Activated T-cell treated with anti-CD3 and anti-CD28 coated beads, Interleukin-2, amount 50 U/mL, for 24 hours (primary cell): ENCODE results near the gene ARHGAP25.

Experiments used
- DNase-seq: peaks from one replicate; pipeline ENCODE4 v3.0.0-alpha.2; 2020
- H3K27ac Mint-ChIP-seq: 2 replicates; pipeline ENCODE4 v1.8.0; 2020; ENCODE audit warnings: mild to moderate bottlenecking, mixed read lengths
- H3K27me3 Mint-ChIP-seq: 2 replicates; pipeline ENCODE4 v1.8.0; 2020; ENCODE audit warnings: mixed read lengths
- H3K36me3 Mint-ChIP-seq: 2 replicates; pipeline ENCODE4 v1.8.0; 2020; ENCODE audit warnings: low read depth, mixed read lengths
- H3K4me1 Mint-ChIP-seq: 2 replicates; pipeline ENCODE4 v1.8.0; 2020; ENCODE audit warnings: low read depth, mixed read lengths
- H3K4me3 Mint-ChIP-seq: 2 replicates; pipeline ENCODE4 v1.8.0; 2020; ENCODE audit warnings: mild to moderate bottlenecking, moderate library complexity, mixed read lengths
- H3K9me3 Mint-ChIP-seq: 2 replicates; pipeline ENCODE4 v1.8.0; 2020; ENCODE audit warnings: mixed read lengths

The ARHGAP25 gene

GRCh38 chr2:68774569-68775271 is 40.1 kb downstream of the ARHGAP25 start:
- H3K4me3 Mint-ChIP-seq, result peak overlapping the region; percentile 79
- no peaks in the 10 kb centered on the region for H3K9me3 Mint-ChIP-seq
- H3K4me1 Mint-ChIP-seq, result peaks cover 89% of the 10 kb centered on the region
- H3K27ac Mint-ChIP-seq, result peak overlapping the region; percentile 93
- H3K27me3 Mint-ChIP-seq, result no peaks in the 10 kb centered on the region
- DNase-seq, result peak; percentile 73
- peaks cover 60% of the 10 kb centered on the region for H3K36me3 Mint-ChIP-seq

GRCh38 chr2:68775272-68775842 is 40.7 kb downstream of the ARHGAP25 start:
- Mint-ChIP-seq H3K27ac (peak overlapping the region; percentile 93), H3K4me1 (peaks cover 88% of the 10 kb centered on the region), H3K9me3 (no peaks in the 10 kb centered on the region), H3K27me3 (no peaks in the 10 kb centered on the region), H3K4me3 (peak overlapping the region; percentile 79), H3K36me3 (peaks cover 63% of the 10 kb centered on the region)
- DNase-seq, result no peak

- no peak for DNase-seq
- Mint-ChIP-seq H3K4me3 (peak overlapping the region; percentile 79), H3K9me3 (no peaks in the 10 kb centered on the region), H3K27ac (peak overlapping the region; percentile 93), H3K4me1 (peaks cover 88% of the 10 kb centered on the region), H3K27me3 (no peaks in the 10 kb centered on the region), H3K36me3 (peaks cover 71% of the 10 kb centered on the region)
Measured at GRCh38 chr2:68776124-68776523, 41.5 kb downstream of the ARHGAP25 start.

- Mint-ChIP-seq H3K9me3 (no peaks in the 10 kb centered on the region), H3K4me3 (no peak overlapping the region), H3K36me3 (peaks cover 74% of the 10 kb centered on the region), H3K27me3 (no peaks in the 10 kb centered on the region), H3K4me1 (peaks cover 68% of the 10 kb centered on the region), H3K27ac (peak overlapping the region; percentile 75)
- peak; percentile 25 for DNase-seq
Measured at GRCh38 chr2:68779595-68779994, 45.0 kb downstream of the ARHGAP25 start.

- H3K9me3 Mint-ChIP-seq, result no peaks in the 10 kb centered on the region
- DNase-seq, result no peak
- peak overlapping the region; percentile 65 for H3K27ac Mint-ChIP-seq
- H3K36me3 Mint-ChIP-seq, result peaks cover 36% of the 10 kb centered on the region
- H3K27me3 Mint-ChIP-seq, result no peaks in the 10 kb centered on the region
- no peak overlapping the region for H3K4me3 Mint-ChIP-seq
- H3K4me1 Mint-ChIP-seq, result peaks cover 34% of the 10 kb centered on the region
Measured at GRCh38 chr2:68784188-68784587, 49.6 kb downstream of the ARHGAP25 start.

DNA sequence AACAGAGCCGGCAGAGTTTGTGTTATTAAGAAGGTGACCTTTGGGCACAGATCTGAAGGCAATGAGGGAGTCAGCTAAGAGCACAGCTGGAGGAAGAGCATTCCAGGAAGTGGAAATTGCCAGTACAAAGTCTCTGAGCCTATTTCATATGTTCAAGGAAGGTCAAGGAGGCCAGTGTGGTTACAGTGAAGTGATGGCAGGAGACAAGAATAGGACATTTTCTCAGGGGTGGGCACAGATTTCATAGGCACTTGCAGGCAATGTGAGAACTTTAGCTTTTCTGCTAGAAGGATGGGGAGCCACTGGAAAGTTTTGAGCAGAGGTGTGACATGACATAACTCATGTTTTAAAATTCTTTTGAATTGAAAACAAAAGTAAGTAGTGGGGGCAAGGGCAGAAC is 50.3 kb downstream of the ARHGAP25 start:
- DNase-seq, result no peak
- Mint-ChIP-seq H3K4me1 (peaks cover 35% of the 10 kb centered on the region), H3K36me3 (peaks cover 31% of the 10 kb centered on the region), H3K27ac (no peak overlapping the region), H3K27me3 (no peaks in the 10 kb centered on the region), H3K4me3 (no peak overlapping the region), H3K9me3 (no peaks in the 10 kb centered on the region)

- H3K9me3 Mint-ChIP-seq, result no peaks in the 10 kb centered on the region
- peaks cover 32% of the 10 kb centered on the region for H3K36me3 Mint-ChIP-seq
- no peak for DNase-seq
- no peak overlapping the region for H3K4me3 Mint-ChIP-seq
- H3K27me3 Mint-ChIP-seq, result no peaks in the 10 kb centered on the region
- H3K4me1 Mint-ChIP-seq, result peaks cover 36% of the 10 kb centered on the region
- peak overlapping the region; percentile 62 for H3K27ac Mint-ChIP-seq
Measured at GRCh38 chr2:68787356-68787755, 52.7 kb downstream of the ARHGAP25 start.

DNA sequence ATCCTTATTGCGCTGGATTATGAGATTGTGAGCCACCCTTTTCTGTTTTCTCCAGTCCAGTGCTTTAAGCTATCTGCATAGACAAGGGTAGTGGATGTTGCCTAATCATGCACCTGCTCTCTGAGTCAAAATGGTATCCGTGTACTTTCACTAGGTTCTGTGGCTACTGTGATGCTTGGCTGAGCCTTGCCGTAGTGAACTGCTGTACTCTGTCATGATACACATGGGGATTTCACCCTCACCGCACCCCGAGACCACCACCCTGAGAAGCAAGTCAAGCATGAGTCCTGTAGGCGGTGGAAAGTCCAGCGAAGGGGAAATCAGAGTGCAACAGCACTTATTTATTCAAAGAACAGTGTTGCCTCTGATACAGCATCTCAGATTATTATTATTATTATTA is 55.0 kb downstream of the ARHGAP25 start:
- H3K27ac Mint-ChIP-seq, result peak overlapping the region; percentile 70
- H3K4me3 Mint-ChIP-seq, result no peak overlapping the region
- H3K27me3 Mint-ChIP-seq, result no peaks in the 10 kb centered on the region
- peak; percentile 48 for DNase-seq
- H3K4me1 Mint-ChIP-seq, result peaks cover 53% of the 10 kb centered on the region
- peaks cover 45% of the 10 kb centered on the region for H3K36me3 Mint-ChIP-seq
- no peaks in the 10 kb centered on the region for H3K9me3 Mint-ChIP-seq

GRCh38 chr2:68790600-68790999 is 56.0 kb downstream of the ARHGAP25 start:
- DNase-seq, result no peak
- Mint-ChIP-seq H3K4me3 (no peak overlapping the region), H3K4me1 (peaks cover 63% of the 10 kb centered on the region)

GRCh38 chr2:68791914-68792313 is 57.3 kb downstream of the ARHGAP25 start:
- DNase-seq, result no peak
- H3K27me3 Mint-ChIP-seq, result no peaks in the 10 kb centered on the region
- peaks cover 3% of the 10 kb centered on the region for H3K9me3 Mint-ChIP-seq
- H3K4me3 Mint-ChIP-seq, result no peak overlapping the region
- H3K36me3 Mint-ChIP-seq, result peaks cover 68% of the 10 kb centered on the region
- H3K4me1 Mint-ChIP-seq, result peaks cover 77% of the 10 kb centered on the region
- peak overlapping the region; percentile 23 for H3K27ac Mint-ChIP-seq

More at GRCh38 chr2:68790600-68790999, 56.0 kb downstream of the ARHGAP25 start:
- Mint-ChIP-seq H3K27me3 (no peaks in the 10 kb centered on the region), H3K27ac (peak overlapping the region; percentile 76), H3K9me3 (no peaks in the 10 kb centered on the region), H3K36me3 (peaks cover 55% of the 10 kb centered on the region)

DNA sequence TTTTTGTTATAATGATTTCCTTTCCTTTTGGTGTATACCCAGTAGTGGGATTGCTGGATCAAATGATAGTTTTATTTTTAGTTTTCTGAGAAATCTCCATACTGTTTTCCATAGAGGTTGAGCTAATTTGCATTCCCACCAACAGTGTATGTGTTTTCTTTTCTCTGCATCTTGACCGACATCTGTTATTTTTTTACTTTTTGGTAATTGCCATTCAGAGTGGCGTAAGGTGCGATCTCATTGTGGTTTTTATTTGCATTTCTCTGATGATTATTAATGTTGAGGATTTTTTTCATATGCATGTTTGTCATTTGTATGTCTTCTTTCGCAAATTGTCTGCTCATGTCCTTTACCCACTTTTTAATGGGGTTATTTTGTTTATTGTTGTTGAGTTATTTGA is 58.1 kb downstream of the ARHGAP25 start:
- peaks cover 74% of the 10 kb centered on the region for H3K36me3 Mint-ChIP-seq
- H3K4me3 Mint-ChIP-seq, result no peak overlapping the region

GRCh38 chr2:68796295-68796905 is 61.8 kb downstream of the ARHGAP25 start:
- no peaks in the 10 kb centered on the region for H3K27me3 Mint-ChIP-seq
- peaks cover 87% of the 10 kb centered on the region for H3K4me1 Mint-ChIP-seq
- DNase-seq, result no peak
- H3K27ac Mint-ChIP-seq, result peak overlapping the region; percentile 88
- peaks cover 3% of the 10 kb centered on the region for H3K9me3 Mint-ChIP-seq
- peak overlapping the region; percentile 5 for H3K4me3 Mint-ChIP-seq
- peaks cover 94% of the 10 kb centered on the region for H3K36me3 Mint-ChIP-seq

More for the DNA sequence above, 58.1 kb downstream of the ARHGAP25 start:
- H3K27me3 Mint-ChIP-seq, result no peaks in the 10 kb centered on the region
- H3K4me1 Mint-ChIP-seq, result peaks cover 82% of the 10 kb centered on the region
- no peak for DNase-seq
- peak overlapping the region; percentile 88 for H3K27ac Mint-ChIP-seq
- peaks cover 3% of the 10 kb centered on the region for H3K9me3 Mint-ChIP-seq

GRCh38 chr2:68798569-68798968 is 64.0 kb downstream of the ARHGAP25 start:
- Mint-ChIP-seq H3K27me3 (no peaks in the 10 kb centered on the region), H3K9me3 (peaks cover 3% of the 10 kb centered on the region), H3K27ac (peak overlapping the region; percentile 65), H3K4me3 (no peak overlapping the region), H3K36me3 (peaks cover 79% of the 10 kb centered on the region), H3K4me1 (peaks cover 69% of the 10 kb centered on the region)
- DNase-seq, result no peak

GRCh38 chr2:68799140-68800026 is 64.8 kb downstream of the ARHGAP25 start:
- H3K27me3 Mint-ChIP-seq, result no peaks in the 10 kb centered on the region
- peaks cover 61% of the 10 kb centered on the region for H3K4me1 Mint-ChIP-seq
- no peak overlapping the region for H3K4me3 Mint-ChIP-seq
- H3K9me3 Mint-ChIP-seq, result peaks cover 3% of the 10 kb centered on the region
- H3K36me3 Mint-ChIP-seq, result peaks cover 71% of the 10 kb centered on the region
- no peak for DNase-seq
- peak overlapping the region; percentile 82 for H3K27ac Mint-ChIP-seq
